Fibroblast of skin of right biceps (primary cell): Measurements from ENCODE around the gene PATE2.

Experiments used
- DNase-seq: peaks from one replicate; pipeline ENCODE4 v3.0.0-alpha.2; 2013

Gene PATE2

GRCh38 chr11:125778728-125779127 lies at the start of gene PATE2:
Gene PATE2, minus strand, starts transcription at chr11:125778828. Its CDS starts 55 bp downstream, at chr11:125778773.
- no peak for DNase-seq

- DNase-seq: no peak
Observed at GRCh38 chr11:125807909-125808308, 29.3 kb upstream of the PATE2 start.

DNA sequence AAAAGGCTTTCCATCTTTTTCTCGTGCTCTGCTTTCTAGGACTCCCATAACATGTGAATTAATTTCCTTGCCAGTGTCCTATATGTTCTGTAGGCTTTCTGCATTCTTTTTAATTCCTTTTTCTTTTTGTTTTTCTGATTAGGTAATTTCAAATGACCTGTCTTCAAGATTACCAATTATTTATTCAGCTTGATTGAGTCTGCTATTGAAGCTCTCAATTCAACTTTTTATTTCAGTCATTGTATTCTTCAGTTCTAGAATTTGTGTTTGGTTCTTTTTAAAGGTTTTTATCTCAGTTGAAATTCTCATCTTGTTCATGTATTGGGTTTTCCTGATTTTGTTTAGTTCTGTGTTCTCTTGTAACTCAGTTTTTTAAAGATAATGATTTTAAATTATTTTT lies 23.8 kb upstream of the PATE2 start:
- DNase-seq: no peak

- no peak for DNase-seq
Observed at GRCh38 chr11:125799808-125800207, 21.2 kb upstream of the PATE2 start.

DNA sequence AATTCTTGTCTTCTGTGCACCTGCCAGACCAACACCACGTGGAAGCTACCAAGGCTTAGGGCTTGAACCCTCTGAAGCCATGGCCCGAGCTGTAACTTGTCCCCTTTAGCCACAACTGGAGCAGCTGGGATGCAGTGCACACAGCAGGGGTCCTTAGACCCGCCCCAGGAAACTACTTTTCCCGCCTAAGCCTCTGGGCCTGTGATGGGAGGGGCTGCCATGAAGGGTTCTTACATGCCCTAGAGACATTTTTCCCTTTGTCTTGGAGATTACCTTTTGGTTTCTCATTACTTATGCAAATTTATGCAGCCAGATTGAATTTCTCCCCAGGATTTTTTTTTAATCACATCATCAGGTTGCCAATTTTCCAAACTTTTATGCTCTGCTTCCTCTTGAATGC lies 19.0 kb upstream of the PATE2 start:
- no peak for DNase-seq

DNA sequence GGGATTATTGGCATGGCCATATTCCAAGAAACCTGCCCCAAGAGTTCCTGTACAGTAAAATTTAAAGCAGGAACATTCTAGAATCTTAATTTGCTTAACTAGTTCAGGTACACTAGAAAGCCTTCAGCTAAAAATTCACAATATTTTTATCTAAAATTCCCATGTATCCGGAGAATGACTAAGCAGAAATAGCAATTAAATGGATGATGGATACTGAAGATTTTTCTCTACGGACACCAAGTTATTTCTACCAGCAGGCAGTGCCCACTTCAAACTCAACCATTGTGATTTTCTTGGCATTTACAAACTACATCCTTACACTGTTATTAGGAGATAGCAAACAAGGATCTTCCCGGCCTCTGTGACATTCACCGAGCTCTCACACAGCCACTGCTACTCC lies 12.2 kb upstream of the PATE2 start:
- DNase-seq: no peak

- no peak for DNase-seq
Observed at GRCh38 chr11:125787827-125788226, 9.2 kb upstream of the PATE2 start, which contains the start of gene PATE3. Gene PATE3, plus strand, starts transcription at chr11:125788127. Its CDS starts 25 bp downstream, at chr11:125788152.

GRCh38 chr11:125784678-125785077 lies 6.0 kb upstream of the PATE2 start:
- no peak for DNase-seq

- peak; percentile 10 for DNase-seq
Observed at GRCh38 chr11:125777309-125777708, 1.3 kb downstream of the PATE2 start.

DNA sequence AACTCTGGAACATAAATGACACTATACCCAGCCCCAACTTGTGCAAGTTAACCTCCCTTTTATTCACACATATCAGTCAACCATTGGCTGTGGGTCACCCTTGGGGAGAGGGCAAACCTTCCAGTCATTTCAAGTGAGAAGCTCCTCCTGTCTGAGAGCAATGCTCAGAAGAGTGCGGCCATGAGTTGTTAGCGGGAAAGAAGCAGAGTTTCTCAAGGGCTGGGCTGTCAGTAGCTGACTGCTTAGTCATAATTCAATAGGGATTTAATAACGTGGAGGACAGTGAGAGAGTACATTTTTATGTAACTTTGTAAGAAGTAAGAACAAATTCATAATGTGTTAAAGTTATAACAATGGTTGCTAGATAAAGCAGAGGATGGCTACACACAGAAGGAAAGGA lies 5.1 kb downstream of the PATE2 start:
- peak; percentile 3 for DNase-seq

DNA sequence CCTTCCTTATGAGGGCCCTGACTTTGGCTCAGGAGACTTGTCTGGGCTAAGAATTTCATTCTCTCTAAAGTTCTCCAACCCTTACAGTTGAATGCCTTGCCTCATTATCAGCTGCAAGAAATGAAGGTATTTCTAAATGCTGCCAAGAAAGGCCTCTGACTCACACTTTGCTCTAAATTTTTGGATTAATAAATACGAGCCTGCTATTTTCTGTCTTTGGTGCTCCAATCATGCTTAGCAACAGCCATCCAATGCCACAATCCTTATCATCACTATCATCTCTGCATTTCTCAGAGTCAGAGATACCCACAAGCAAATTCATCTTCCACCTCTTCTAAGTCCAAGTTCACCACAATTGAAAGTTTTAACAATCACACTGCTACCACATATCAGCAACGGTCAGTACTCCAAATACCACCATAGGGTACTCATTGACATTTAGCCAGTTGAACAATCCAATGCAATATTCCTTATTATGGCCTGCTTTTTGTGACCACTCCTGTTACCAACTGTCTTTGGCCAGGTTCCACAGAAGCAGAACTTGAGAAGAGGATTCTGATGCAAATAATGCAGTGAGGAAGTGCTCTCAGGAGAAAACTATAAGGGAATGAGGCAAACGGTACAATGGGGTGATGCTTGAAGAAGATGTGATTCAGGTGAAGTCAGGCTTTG lies 5.7 kb downstream of the PATE2 start:
- DNase-seq: peak; percentile 48

DNA sequence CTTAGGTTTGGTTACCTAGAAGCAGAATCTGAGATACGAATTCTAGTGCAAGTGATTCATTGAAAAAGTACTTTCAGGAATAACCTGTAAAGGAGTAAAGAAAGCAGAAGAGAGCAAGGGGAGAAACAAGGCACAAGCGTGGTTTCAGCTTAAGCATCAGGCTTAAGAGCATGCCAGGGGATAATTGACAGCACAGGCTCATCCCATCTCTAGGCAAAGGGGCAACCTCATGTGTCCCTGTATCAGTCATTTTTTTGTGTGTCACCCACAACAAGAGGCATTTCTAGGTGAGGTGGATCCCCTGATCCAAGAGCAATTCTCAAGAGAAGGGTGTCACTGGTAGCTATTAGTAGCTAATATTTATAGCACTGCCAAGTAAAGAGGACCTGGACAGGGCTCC lies 8.0 kb downstream of the PATE2 start:
- DNase-seq: no peak

DNA sequence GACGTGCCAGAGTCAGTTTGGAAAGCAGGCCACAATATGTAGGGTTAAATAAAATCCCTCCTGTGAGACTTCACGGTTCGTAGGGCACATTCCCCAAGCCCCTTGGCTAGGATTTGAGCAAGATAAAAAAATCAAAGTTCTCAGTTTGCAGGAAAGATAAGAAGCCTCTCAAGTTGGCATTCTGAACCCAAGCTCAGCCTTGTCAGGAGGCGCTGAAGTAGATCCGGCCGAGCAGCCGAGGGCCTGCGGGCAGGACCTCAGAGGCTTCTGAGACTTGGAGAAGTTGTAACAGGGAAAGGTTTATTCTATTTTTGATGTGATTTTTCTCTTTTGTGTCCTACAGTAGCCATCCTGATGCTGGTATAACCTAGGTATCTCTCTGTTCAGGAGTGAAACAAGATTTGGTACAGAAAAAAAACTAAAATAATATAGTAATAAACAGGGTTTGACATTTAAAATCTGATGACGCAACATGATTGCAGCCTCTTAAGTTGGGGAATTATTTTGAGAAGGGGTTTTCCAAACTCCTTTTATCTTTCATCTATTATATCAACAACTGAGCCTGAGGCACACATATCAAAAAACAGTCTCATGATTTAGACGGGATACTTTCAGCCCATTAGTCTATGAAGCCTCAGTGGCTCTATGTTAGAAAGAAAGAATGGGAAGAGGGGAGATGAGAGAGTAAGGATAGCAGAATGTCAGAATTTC lies 10.1 kb downstream of the PATE2 start:
- DNase-seq: no peak

GRCh38 chr11:125766251-125766650 lies 12.4 kb downstream of the PATE2 start:
- no peak for DNase-seq

DNA sequence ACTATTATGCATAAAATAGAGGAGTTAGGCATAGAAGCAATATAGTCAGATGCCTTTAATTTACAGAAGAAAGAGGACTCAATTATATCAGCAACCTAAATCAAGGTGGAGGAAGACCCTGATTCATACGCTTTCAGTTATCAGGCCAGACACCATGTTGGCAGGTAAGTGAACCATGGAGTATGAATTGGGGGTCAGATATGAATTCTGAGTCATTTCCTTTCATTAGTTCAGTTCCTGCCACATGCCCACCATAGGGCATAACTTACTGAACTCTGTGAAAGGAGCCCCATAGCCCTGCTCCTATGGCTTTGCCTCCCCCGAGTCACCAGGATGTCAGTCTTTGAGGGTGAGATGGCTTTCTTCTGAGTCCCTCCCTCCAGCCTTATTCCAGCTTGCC lies 15.1 kb downstream of the PATE2 start:
- no peak for DNase-seq

DNA sequence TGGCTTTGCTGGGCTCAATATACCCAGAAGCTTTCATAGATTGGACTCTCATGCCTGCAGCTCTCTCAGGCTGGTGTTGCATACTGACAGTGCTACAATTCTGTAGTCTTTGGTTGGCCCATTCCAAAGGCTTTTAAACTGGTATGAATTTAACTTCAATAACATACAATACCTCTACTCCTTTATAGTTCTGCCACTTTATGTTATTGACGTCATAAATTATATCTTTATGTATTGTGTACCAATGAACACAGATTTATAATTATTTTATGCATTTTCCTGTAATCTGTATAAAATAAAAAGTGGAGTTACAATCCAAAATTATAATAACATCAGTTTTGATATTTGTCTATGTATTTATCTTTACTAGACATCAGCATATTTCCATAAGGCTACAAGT lies 16.2 kb downstream of the PATE2 start:
- no peak for DNase-seq

DNA sequence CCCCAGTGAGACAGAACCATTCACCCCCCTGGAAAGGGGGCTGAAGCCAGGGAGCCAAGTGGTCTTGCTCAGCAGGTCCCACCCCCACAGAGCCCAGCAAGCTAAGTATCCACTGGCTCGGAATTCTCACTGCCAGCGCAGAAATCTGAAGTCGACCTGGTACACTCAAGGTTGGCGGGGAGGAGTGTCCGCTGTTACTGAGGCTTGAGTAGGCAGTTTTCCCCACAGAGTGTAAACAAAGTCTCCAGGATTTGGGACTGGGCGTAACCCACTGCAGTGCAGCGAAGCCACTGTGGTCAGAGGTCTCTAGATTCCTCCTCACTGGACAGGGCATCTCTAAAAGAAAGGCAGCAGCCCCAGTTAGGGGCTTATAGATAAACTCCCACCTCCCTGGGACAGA lies 22.6 kb downstream of the PATE2 start:
- DNase-seq: no peak

DNA sequence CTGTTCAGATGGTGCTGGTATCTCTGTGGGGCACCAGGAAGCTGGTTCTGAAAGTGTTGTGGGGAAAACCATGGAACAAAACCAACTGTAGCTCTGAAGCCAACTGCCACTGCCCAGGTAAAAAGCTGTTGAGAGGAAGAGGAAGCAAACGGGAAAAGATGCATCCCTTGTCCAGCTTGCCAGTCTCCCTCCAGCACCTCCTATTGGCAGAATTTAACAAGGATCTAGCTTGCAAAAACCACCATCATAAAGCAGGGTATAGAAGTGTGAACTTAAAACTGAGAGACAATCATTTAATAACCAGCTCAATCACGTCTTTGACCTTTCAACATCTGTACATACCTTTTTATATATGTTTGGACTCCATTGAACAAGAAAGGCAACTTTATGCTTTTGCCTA lies 28.0 kb downstream of the PATE2 start:
- no peak for DNase-seq

GRCh38 chr11:125745979-125746378 lies 32.6 kb downstream of the PATE2 start, which contains the start of gene PATE1:
Gene PATE1, plus strand, starts transcription at chr11:125746279. Its CDS starts 26 bp downstream, at chr11:125746305.
- no peak for DNase-seq

GRCh38 chr11:125743681-125744080 lies 34.9 kb downstream of the PATE2 start:
- DNase-seq: no peak

DNA sequence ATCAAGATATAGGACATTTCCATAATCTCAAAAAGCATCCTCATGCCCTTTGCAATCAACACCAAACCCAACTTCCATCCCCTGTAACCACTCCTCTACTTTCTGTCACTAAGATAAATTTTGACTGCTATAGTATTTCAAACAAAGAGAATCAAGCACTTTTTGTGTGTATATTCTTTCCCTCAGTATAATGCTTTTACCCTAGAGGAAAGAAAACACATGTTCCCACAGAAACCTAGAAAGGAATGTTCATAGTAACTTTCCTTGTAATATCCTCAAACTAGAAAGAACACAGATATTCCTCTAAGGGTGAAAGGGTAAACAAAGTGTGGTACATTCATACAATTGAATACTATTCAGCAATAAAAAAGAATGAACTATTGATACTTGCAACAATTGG lies 38.0 kb downstream of the PATE2 start:
- no peak for DNase-seq

- no peak for DNase-seq
Observed at GRCh38 chr11:125728969-125729368, 49.7 kb downstream of the PATE2 start.
